Skeletal muscle satellite cell (primary cell): ENCODE data around the gene ZBTB21.

Experiments used
- H3K27me3 ChIP-seq: 2 replicates; pipeline ENCODE4 v1.7.0; 2013; ENCODE audit warnings: low read length; ENCODE audit not compliant: control insufficient read depth, insufficient read depth
- H3K36me3 ChIP-seq: 2 replicates; pipeline ENCODE4 v1.7.0; 2013; ENCODE audit warnings: mild to moderate bottlenecking, control low read depth, low read length; ENCODE audit not compliant: insufficient read depth
- H3K4me1 ChIP-seq: 2 replicates; pipeline ENCODE4 v1.7.0; 2013; ENCODE audit warnings: low read length; ENCODE audit not compliant: control insufficient read depth, insufficient read depth
- H3K4me2 ChIP-seq: 2 replicates; pipeline ENCODE4 v1.7.0; 2013; ENCODE audit warnings: mild to moderate bottlenecking, low read length
- H3K4me3 ChIP-seq: 2 replicates; pipeline ENCODE4 v1.7.0; 2013; ENCODE audit warnings: low read length
- H3K9ac ChIP-seq: 2 replicates; pipeline ENCODE4 v1.7.0; 2013; ENCODE audit warnings: mild to moderate bottlenecking, low read depth, low read length, moderate library complexity
- H3K9me3 ChIP-seq: replicated peaks from 2 replicates; pipeline ENCODE4 v1.7.0; 2013; ENCODE audit warnings: mild to moderate bottlenecking, control low read depth, low read length

ZBTB21 gene

DNA sequence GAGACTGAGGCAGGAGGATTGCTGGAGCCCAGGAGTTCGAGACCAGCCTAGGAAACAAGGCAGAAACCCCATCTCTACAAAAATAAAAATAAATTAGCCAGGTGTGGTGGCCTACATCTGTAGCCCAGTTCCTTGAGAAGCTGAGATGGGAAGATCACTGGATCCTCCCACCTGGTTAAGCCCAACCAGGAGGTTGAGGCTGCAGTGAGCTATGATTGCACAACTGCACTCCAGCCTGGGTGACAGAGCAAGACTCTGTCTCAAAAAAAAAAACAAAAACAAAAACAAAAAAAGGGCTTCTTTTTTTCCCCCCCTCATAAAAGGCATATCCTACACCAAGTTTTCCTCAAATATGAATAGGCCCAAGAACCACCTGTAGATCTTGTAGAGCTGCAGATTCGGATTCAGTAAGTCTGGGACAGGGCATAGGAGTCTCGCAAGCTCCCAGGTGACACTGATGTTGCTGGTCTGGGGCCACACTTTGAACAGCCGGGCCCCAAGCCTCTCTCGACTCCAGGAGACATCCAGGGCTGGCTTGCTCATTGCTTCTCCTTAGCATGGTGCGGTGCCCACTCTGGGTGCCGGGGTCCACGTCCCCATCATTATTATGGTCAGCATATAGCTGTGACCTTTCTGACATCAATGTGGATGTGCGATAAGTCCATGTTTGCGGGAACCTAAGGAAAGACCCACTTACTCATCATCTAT, 38.9 kb upstream of the ZBTB21 start:
- Histone ChIP-seq H3K4me3 (no peak overlapping the region), H3K9ac (no peak overlapping the region), H3K4me2 (no peak overlapping the region), H3K36me3 (no peaks in the 10 kb centered on the region), H3K27me3 (peaks cover 4% of the 10 kb centered on the region), H3K9me3 (no peaks in the 10 kb centered on the region), H3K4me1 (peaks cover 11% of the 10 kb centered on the region)

GRCh38 chr21:42047821-42048613, 37.9 kb upstream of the ZBTB21 start:
- peak overlapping the region; percentile 4 for H3K4me2 ChIP-seq
- H3K36me3 ChIP-seq, result no peaks in the 10 kb centered on the region
- peaks cover 11% of the 10 kb centered on the region for H3K4me1 ChIP-seq
- peak overlapping the region; percentile 30 for H3K9ac ChIP-seq
- H3K4me3 ChIP-seq, result no peak overlapping the region
- peaks cover 4% of the 10 kb centered on the region for H3K27me3 ChIP-seq
- no peaks in the 10 kb centered on the region for H3K9me3 ChIP-seq

GRCh38 chr21:42044871-42045495, 34.8 kb upstream of the ZBTB21 start:
- Histone ChIP-seq H3K9ac (no peak overlapping the region), H3K4me3 (no peak overlapping the region), H3K27me3 (no peaks in the 10 kb centered on the region), H3K4me2 (no peak overlapping the region), H3K4me1 (peaks cover 28% of the 10 kb centered on the region), H3K36me3 (no peaks in the 10 kb centered on the region), H3K9me3 (no peaks in the 10 kb centered on the region)

- H3K4me3 ChIP-seq, result no peak overlapping the region
- peaks cover 38% of the 10 kb centered on the region for H3K4me1 ChIP-seq
- no peaks in the 10 kb centered on the region for H3K27me3 ChIP-seq
- H3K9me3 ChIP-seq, result no peaks in the 10 kb centered on the region
- H3K4me2 ChIP-seq, result no peak overlapping the region
- no peaks in the 10 kb centered on the region for H3K36me3 ChIP-seq
- no peak overlapping the region for H3K9ac ChIP-seq
These were observed 33.8 kb upstream of the ZBTB21 start for GRCh38 chr21:42043961-42044360.

DNA sequence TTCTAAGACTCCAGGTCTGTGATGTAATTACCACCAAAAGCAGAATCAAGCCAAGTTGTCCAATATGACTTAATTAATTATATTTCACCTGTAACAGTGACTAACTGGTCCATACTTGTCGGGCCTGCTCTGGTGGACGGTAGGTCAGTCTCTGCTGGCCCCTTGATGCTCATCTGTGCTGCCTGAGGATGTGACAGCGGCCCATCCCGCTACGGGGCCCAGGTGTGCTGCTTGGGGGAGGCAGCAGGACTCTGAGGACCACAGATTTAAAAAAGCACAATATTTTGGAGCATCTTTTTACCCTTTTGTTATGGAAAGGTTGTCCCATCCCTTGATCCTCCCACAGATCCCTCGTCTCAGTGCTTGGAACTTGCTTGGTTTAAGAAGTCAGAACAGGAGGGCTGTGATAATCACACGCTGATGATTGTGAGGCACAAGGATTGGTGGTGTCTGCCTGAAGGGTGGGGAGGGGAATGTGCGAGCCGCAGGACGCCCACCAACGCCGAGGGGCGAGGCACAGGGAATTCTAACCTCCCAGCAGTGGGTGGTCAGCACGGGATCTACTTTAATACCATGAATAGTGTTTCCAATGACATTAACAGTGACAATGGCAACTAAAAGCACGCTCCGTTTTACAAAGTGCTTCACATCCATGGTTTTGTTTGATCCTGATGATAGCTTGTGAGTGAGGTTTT, 33.2 kb upstream of the ZBTB21 start:
- H3K4me1 ChIP-seq, result peaks cover 38% of the 10 kb centered on the region
- no peaks in the 10 kb centered on the region for H3K9me3 ChIP-seq

DNA sequence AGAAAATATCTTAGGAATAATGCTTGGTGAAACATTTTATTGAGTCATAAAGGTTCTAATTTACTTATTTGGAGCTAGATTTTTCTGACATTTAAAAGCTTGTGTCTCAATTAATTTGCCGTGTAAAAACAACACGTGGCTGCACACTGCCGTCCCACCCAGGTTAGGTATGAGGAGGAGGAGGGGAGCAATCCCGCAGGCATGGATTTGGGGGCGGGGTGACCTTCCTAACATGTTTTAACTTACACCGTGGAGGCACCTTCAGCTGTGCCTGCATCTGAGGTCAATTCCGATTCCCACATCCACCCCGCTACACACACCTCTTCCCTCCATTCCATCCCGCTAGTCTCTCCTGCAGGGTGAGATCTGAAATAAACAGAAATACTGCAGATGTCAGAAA, 32.5 kb upstream of the ZBTB21 start:
- Histone ChIP-seq H3K36me3 (no peaks in the 10 kb centered on the region), H3K9me3 (no peaks in the 10 kb centered on the region), H3K4me3 (no peak overlapping the region), H3K4me2 (no peak overlapping the region), H3K9ac (no peak overlapping the region), H3K27me3 (no peaks in the 10 kb centered on the region), H3K4me1 (peaks cover 32% of the 10 kb centered on the region)

More for the DNA sequence above, 33.2 kb upstream of the ZBTB21 start:
- Histone ChIP-seq H3K4me3 (no peak overlapping the region), H3K27me3 (no peaks in the 10 kb centered on the region), H3K36me3 (no peaks in the 10 kb centered on the region), H3K9ac (no peak overlapping the region), H3K4me2 (no peak overlapping the region)

- Histone ChIP-seq H3K27me3 (no peaks in the 10 kb centered on the region), H3K4me1 (peaks cover 31% of the 10 kb centered on the region), H3K4me2 (no peak overlapping the region), H3K4me3 (no peak overlapping the region), H3K36me3 (no peaks in the 10 kb centered on the region), H3K9me3 (no peaks in the 10 kb centered on the region), H3K9ac (no peak overlapping the region)
These were observed 31.6 kb upstream of the ZBTB21 start for GRCh38 chr21:42041711-42042110.

DNA sequence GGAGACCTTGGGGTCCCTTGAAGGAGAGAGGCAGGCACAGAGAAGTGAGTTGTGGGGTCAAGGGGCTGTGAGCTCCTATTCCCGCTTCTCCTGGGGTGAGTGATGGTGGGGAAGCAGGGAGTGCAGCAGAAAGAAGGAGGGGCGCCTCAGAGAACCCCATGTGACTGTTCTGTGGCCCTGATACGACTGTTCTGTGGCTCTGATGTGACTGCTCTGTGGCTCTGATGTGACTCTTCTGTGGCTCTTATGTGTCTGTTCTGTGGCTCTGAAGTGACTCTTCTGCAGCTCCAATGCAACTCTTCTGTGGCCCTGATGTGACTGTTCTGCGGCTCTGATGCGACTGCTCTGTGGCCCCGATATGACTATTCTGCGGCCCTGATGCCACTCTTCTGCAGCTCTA, 31.1 kb upstream of the ZBTB21 start:
- Histone ChIP-seq H3K9me3 (no peaks in the 10 kb centered on the region), H3K9ac (peak overlapping the region; percentile 70), H3K36me3 (no peaks in the 10 kb centered on the region), H3K4me2 (no peak overlapping the region), H3K4me3 (peak overlapping the region; percentile 6), H3K4me1 (peaks cover 31% of the 10 kb centered on the region), H3K27me3 (no peaks in the 10 kb centered on the region)

GRCh38 chr21:42040411-42041180, 30.4 kb upstream of the ZBTB21 start:
- peak overlapping the region; percentile 70 for H3K9ac ChIP-seq
- H3K36me3 ChIP-seq, result no peaks in the 10 kb centered on the region
- no peaks in the 10 kb centered on the region for H3K27me3 ChIP-seq
- H3K4me2 ChIP-seq, result peak overlapping the region; percentile 59
- H3K4me3 ChIP-seq, result peak overlapping the region; percentile 6
- H3K4me1 ChIP-seq, result peaks cover 31% of the 10 kb centered on the region
- no peaks in the 10 kb centered on the region for H3K9me3 ChIP-seq

DNA sequence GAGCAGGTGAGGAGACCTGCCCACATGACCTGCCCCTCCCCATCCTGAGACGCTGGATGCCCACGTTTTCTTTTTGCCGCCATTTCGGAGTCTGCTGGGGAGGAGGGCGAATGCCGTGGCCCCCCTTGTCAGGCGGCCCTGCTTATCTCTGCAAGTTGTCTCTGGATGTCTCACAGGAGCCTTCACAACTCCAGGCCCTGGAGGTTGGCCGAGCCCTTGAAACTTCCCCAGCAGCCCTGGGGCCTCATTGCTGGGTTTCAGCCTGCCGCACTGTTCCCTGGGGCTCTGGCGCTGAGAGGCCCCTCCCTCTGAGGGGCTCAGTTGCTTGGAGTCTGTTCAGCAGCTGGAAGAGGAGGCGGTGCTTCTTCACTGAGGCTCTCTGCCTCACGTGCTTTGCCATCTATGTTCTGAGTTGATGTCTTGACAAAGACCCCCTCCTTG, 29.8 kb upstream of the ZBTB21 start:
- Histone ChIP-seq H3K4me2 (peak overlapping the region; percentile 59), H3K36me3 (no peaks in the 10 kb centered on the region), H3K9me3 (no peaks in the 10 kb centered on the region), H3K9ac (peak overlapping the region; percentile 63), H3K27me3 (no peaks in the 10 kb centered on the region), H3K4me1 (peaks cover 31% of the 10 kb centered on the region), H3K4me3 (no peak overlapping the region)
